ENCODE results near the gene ZNF280B.
"Not testable (repeated sequence)": the region's sequence is repeated elsewhere in the genome, so short reads cannot be mapped to it uniquely, and the experiment has no call there.

ZNF280B gene

GRCh38 chr22:22462813-22463567 lies 45.6 kb downstream of the ZNF280B start:
- peak in 1 of 2 experiments; percentile 4 for DNase-seq

- no peak for DNase-seq
Observed at GRCh38 chr22:22461583-22461982, 47.0 kb downstream of the ZNF280B start.

- DNase-seq: no peak
Observed at GRCh38 chr22:22461111-22461510, 47.4 kb downstream of the ZNF280B start.

GRCh38 chr22:22460635-22461034 lies 47.9 kb downstream of the ZNF280B start:
- peak in 1 of 2 experiments; percentile 15 for DNase-seq

GRCh38 chr22:22460060-22460459 lies 48.5 kb downstream of the ZNF280B start:
- DNase-seq: no peak

- DNase-seq: no peak
Observed at GRCh38 chr22:22458896-22459588, 49.5 kb downstream of the ZNF280B start.

GRCh38 chr22:22458387-22458786 lies 50.2 kb downstream of the ZNF280B start:
- DNase-seq: no peak

- no peak for DNase-seq
Observed at GRCh38 chr22:22454997-22455396, 53.5 kb downstream of the ZNF280B start.

- no peak for DNase-seq
Observed at GRCh38 chr22:22452996-22453686, 55.4 kb downstream of the ZNF280B start.

- DNase-seq: no peak
Observed at GRCh38 chr22:22452211-22452610, 56.3 kb downstream of the ZNF280B start.

GRCh38 chr22:22450343-22450839 lies 58.2 kb downstream of the ZNF280B start:
- no peak for DNase-seq

- no peak for DNase-seq
Observed at GRCh38 chr22:22449819-22450218, 58.7 kb downstream of the ZNF280B start.

GRCh38 chr22:22446517-22446916 lies 62.0 kb downstream of the ZNF280B start:
- DNase-seq: no peak

GRCh38 chr22:22444007-22444589 lies 64.4 kb downstream of the ZNF280B start:
- not testable (repeated sequence) for DNase-seq

GRCh38 chr22:22442928-22443709 lies 65.4 kb downstream of the ZNF280B start:
- no peak for DNase-seq

GRCh38 chr22:22441626-22442025 lies 66.9 kb downstream of the ZNF280B start:
- DNase-seq: not testable (repeated sequence)

GRCh38 chr22:22440188-22440587 lies 68.4 kb downstream of the ZNF280B start:
- no peak for DNase-seq

Measured in SW 1271 (cell line).